Heart left ventricle (tissue), 16 donors: ENCODE data around the gene ATG12. TPM values are rescaled to one million over a fixed set of nuclear protein-coding genes. Genes with fewer than 3 reads are reported as not detected.

Experiments
- ATAC-seq, 4 donors: fragments of 200-7000 bp; cut with Tn5 transposase; one replicate each; pipeline ENCODE4 v1.9.1; 2020 to 2022; ENCODE audit warnings: moderate library complexity in 4 of 4, mild to moderate bottlenecking in 3 of 4, moderate number of reproducible peaks in 1 of 4
- DNase-seq, 5 donors: peaks; one replicate each; pipeline ENCODE4 v3.0.0-alpha.2; 2020
- H3K27ac ChIP-seq, 12 donors: fragments of 200-600 bp; sonication (generic) in 4 of 12; one replicate each; pipeline versions ENCODE4 v1.5.0 to v1.8.0; 2016 to 2022; ENCODE audit warnings: mild to moderate bottlenecking in 2 of 12
- H3K27me3 ChIP-seq, 9 donors: fragments of 200-600 bp; sonication (generic) in 2 of 9; one replicate each; pipeline versions ENCODE4 v1.5.1 to v1.8.0; 2016 to 2022; ENCODE audit warnings: mild to moderate bottlenecking in 3 of 9
- H3K36me3 ChIP-seq, 9 donors: fragments of 200-600 bp; sonication (generic) in 2 of 9; one replicate each; pipeline versions ENCODE4 v1.5.0 to v1.8.0; 2018 to 2022; ENCODE audit warnings: mild to moderate bottlenecking in 2 of 9
- H3K4me1 ChIP-seq, 12 donors: fragments of 200-600 bp; sonication (generic) in 4 of 12; one replicate each; pipeline versions ENCODE4 v1.5.0 to v1.8.0; 2016 to 2022; ENCODE audit warnings: mild to moderate bottlenecking in 3 of 12
- H3K4me3 ChIP-seq, 12 donors: fragments of 200-600 bp; sonication (generic) in 4 of 12; one replicate each; pipeline versions ENCODE4 v1.5.0 to v1.8.0; 2017 to 2022; ENCODE audit warnings: mild to moderate bottlenecking in 9 of 12, moderate library complexity in 4 of 12
- H3K9me3 ChIP-seq, 12 donors: fragments of 200-600 bp; sonication (generic) in 4 of 12; one replicate each; pipeline versions ENCODE4 v1.5.0 to v1.8.0; 2016 to 2022; ENCODE audit warnings: mild to moderate bottlenecking in 1 of 12
- POLR2A ChIP-seq, 2 donors: fragments of 450-650 bp; IDR thresholded peaks; one replicate each; pipeline ENCODE4 v1.6.1; 2017; ENCODE audit warnings: antibody characterized with exemption in 2 of 2, mild to moderate bottlenecking in 2 of 2, moderate library complexity in 2 of 2
- WGBS, 4 donors: extraction: QIAGEN DNeasy Blood & Tissue Kit in 2 of 4; methylation state at CpG; one replicate each; pipeline versions ENCODE4 v1.1.5 to v1.1.7; 2013 to 2018; 5-methylcytosine and 5-hydroxymethylcytosine counted together
- intact Hi-C, 10 donors: fragments of 100-400 bp; cut with DNase I; formaldehyde crosslinking; loops; one replicate each; pipeline versions ENCODE4 v1.11.1 to v1.14.2; 2022
- polyA plus RNA-seq, 2 donors: library from polyadenylated mRNA; stranded (reverse); fragments of 200-250 nt; gene quantifications; one replicate each; pipeline ENCODE4 v1.2.3, GENCODE V29; 2013
- total RNA-seq, 9 donors: library from RNA; depleted of rRNA in 2 of 9; stranded (reverse); fragments of >200 nt in 2 of 9; fragmentation: NEBNext Ultra II Directional in 3 of 9; extraction: Animal tissue kit (Norgen Biotek cat#: 25700) in 3 of 9; gene quantifications; one replicate each; pipeline versions ENCODE4 v1.1.0 to v1.2.4, GENCODE V29; 2016 to 2023
- TF ChIP-seq, protein P1 (sequence below), 12 donors: fragments of 200-600 bp; sonication (generic) in 4 of 12; IDR thresholded peaks; one replicate each; pipeline versions ENCODE4 v1.5.0 to v1.8.0; 2018 to 2022; ENCODE audit warnings: antibody characterized with exemption in 12 of 12, mild to moderate bottlenecking in 5 of 12
- donor health status: ischemic (EF 13 %, LVEDD 7.1; RV severe dilation, severe dysfunction).
- donor health status: healthy with polysubstance abuse.
- donor health status: DM: no; HTN: yes; CAD: no.
- donor health status: DM: no; HTN: no; CAD: no.
- donor health status: ischemic (EF 25% LVEDD 6.9; RV normal size, moderate dysfunction).
- donor health status: ischemic (EF 25% LVEDD 5.7; RV mildly dilated, moderate dysfunction).
- donor health status: healthy.
- donor health status: DM: yes; HTN: yes; CAD: no.
- donor health status: ischemic (EF 35%, LVEDD 5.7; RV mildly dilated, moderate dysfunction).
- donor health status: nonischemic (EF 11% LVEDD 7.7; RV severe dilation, severe dysfunction).
- donor health status: DM: yes; HTN: yes; CAD: no.
- donor health status: PGD.
- donor health status: ischemic (EF 29% LVEDD 5.4; RV normal size, mild dysfunction).
- donor health status: nonischemic (EF 23%, LVEDD 6.1; RV moderate dilation, normal function).

The ATG12 gene
- total and polyA plus RNA-seq, 11 donors = 15.3 to 31.3 (median 23.0) TPM

DNA sequence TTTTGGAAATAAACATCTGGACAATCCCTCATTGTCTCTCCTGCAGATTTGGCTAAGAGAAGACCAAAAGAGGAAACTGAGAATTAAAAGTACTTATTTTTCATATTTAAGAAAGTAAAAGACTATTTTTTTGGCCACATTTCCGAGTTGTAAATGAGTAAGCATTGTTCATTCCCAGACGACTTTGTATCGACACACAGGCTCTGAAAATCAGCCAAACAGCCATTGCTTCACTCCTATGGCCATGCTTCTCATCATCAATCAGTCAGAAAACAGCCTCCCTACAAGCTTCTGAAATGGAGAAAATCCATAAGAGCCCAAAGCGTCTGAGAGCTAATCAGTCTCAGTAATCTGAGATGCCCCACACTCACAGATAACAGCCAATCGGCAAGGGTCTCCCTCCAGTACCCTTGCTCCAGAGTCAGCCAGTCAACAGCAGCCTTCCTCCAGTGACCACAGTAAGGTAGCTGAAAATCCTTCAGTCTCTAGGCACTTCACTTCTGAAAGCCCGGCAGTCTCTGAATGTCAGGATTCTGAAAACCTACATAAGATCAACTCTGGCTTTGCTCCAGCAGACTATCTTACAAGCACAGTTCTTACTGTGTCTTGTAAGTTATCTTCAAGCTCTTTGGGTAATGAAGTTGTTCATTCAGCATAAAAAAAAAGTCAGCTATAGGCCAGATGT is 55.8 kb downstream of the ATG12 start:
- 30 to 44% (median 37%) methylated on average over 6 of the region's 6 CpGs for WGBS, 4 donors
- H3K36me3 ChIP-seq = no peaks in the 10 kb centered on the region
- no peaks in the 10 kb centered on the region for H3K9me3 ChIP-seq
- H3K27ac ChIP-seq = no peak overlapping the region
- no peak overlapping the region for H3K4me3 ChIP-seq
- TF ChIP-seq, protein P1, sequence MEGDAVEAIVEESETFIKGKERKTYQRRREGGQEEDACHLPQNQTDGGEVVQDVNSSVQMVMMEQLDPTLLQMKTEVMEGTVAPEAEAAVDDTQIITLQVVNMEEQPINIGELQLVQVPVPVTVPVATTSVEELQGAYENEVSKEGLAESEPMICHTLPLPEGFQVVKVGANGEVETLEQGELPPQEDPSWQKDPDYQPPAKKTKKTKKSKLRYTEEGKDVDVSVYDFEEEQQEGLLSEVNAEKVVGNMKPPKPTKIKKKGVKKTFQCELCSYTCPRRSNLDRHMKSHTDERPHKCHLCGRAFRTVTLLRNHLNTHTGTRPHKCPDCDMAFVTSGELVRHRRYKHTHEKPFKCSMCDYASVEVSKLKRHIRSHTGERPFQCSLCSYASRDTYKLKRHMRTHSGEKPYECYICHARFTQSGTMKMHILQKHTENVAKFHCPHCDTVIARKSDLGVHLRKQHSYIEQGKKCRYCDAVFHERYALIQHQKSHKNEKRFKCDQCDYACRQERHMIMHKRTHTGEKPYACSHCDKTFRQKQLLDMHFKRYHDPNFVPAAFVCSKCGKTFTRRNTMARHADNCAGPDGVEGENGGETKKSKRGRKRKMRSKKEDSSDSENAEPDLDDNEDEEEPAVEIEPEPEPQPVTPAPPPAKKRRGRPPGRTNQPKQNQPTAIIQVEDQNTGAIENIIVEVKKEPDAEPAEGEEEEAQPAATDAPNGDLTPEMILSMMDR (IDR thresholded peaks at IDR 0.05) = no peak
- TF ChIP-seq POLR2A (IDR thresholded peaks at IDR 0.05) = no peak
- DNase-seq = no peak
- peaks cover 0 to 11% (median 0%) of the 10 kb centered on the region in 9 donors for H3K27me3 ChIP-seq
- no peak for ATAC-seq
- intact Hi-C loops = no loop called here
- H3K4me1 ChIP-seq = no peaks in the 10 kb centered on the region

DNA sequence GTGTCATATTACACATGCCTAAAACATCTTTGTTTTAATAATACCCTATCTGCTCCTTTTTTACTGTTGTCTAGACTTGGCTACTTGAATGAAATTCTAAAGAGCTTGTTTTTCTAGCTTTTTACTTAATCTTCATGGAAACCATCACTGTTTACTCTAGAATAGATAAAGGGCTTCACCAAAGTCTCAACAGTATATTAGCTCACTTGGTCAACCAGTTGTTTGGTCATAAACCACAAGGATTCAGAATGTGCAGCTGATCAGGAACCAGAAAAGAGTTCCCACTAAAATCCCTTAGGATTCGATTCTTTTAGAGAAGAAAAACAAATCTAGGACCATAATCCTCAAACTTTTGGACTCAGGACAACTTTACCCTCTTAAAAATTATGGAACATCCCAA is 62.9 kb downstream of the ATG12 start:
- no peaks in the 10 kb centered on the region for H3K27me3 ChIP-seq
- no peak overlapping the region for H3K4me3 ChIP-seq
- intact Hi-C loops = no loop called here
- no peaks in the 10 kb centered on the region for H3K36me3 ChIP-seq
- 27 to 47% (median 40%) methylated on average over 1 of the region's 1 CpG for WGBS, 4 donors
- TF ChIP-seq, protein P1 (IDR thresholded peaks at IDR 0.05) = no peak
- TF ChIP-seq POLR2A (IDR thresholded peaks at IDR 0.05) = no peak
- peaks cover 0 to 20% (median 0%) of the 10 kb centered on the region in 12 donors for H3K4me1 ChIP-seq
- H3K9me3 ChIP-seq = no peaks in the 10 kb centered on the region
- DNase-seq (no peak), ATAC-seq (peak in 2 of 4 donors; percentile 47 to 52)
- peak overlapping the region in 3 of 12 donors; percentile 6 to 57 (median 52) for H3K27ac ChIP-seq

Other genes starting within 250 kb of the ATG12 start
- gene TICAM2, start 239.1 kb downstream of the ATG12 start, total RNA-seq = 1 to 10 TPM in 7 of 9 donors, under 1 TPM in 2; 0.75 to 4.1 (median 2.1) TPM
- gene TICAM2, start 239.1 kb downstream of the ATG12 start, polyA plus RNA-seq = 1 to 10 TPM; 1.4 to 1.5 TPM
- gene TMED7, start 215.5 kb downstream of the ATG12 start, total RNA-seq = 10 to 100 TPM; 58.4 to 99.1 (median 82.3) TPM
- gene TMED7, start 215.5 kb downstream of the ATG12 start, polyA plus RNA-seq = 10 to 100 TPM; 22.0 to 62.2 TPM
- 10 to 100 TPM in 3 of 9 donors, 1 to 10 TPM in 6; 2.7 to 37.2 (median 5.2) TPM for gene CDO1, start 24.9 kb downstream of the ATG12 start, total RNA-seq
- 1 to 10 TPM; 4.8 to 6.4 TPM for gene CDO1, start 24.9 kb downstream of the ATG12 start, polyA plus RNA-seq
- gene AP3S1, start 370 bp upstream of the ATG12 start, total RNA-seq = 10 to 100 TPM; 20.3 to 56.4 (median 46.6) TPM
- 10 to 100 TPM; 40.8 to 42.1 TPM for gene AP3S1, start 370 bp upstream of the ATG12 start, polyA plus RNA-seq
- 1 to 10 TPM in 1 of 9 donors, under 1 TPM in 5, not detected in 3; 0.13 to 2.1 (median 0.38) TPM for gene LVRN, start 120.9 kb upstream of the ATG12 start, total RNA-seq
- under 1 TPM; 0.18 to 0.88 TPM for gene LVRN, start 120.9 kb upstream of the ATG12 start, polyA plus RNA-seq
- gene ARL14EPL, start 190.9 kb upstream of the ATG12 start, total RNA-seq = not detected
- gene ARL14EPL, start 190.9 kb upstream of the ATG12 start, polyA plus RNA-seq = not detected
- 10 to 100 TPM; 25.2 to 42.2 (median 29.8) TPM for gene COMMD10, start 243.5 kb upstream of the ATG12 start, total RNA-seq
- 10 to 100 TPM; 26.0 to 32.5 TPM for gene COMMD10, start 243.5 kb upstream of the ATG12 start, polyA plus RNA-seq